ENCODE measurements around the gene NRG3.

The NRG3 gene

GRCh38 chr10:82464966-82465365, 590.0 kb downstream of the NRG3 start:
- Histone ChIP-seq H3K36me3 (ENCODE audit: control insufficient read depth, low read length) (no peaks in the 10 kb centered on the region), H3K4me1 (ENCODE audit: control insufficient read depth, low read length) (no peaks in the 10 kb centered on the region), H4K20me1 (ENCODE audit: control insufficient read depth, insufficient read depth, low read depth, low read length) (no peaks in the 10 kb centered on the region), H3K79me2 (ENCODE audit: control insufficient read depth, low read length) (no peaks in the 10 kb centered on the region), H3K27ac (ENCODE audit: low read depth, low read length) (no peak overlapping the region), H3K27me3 (ENCODE audit: control insufficient read depth, low read length) (no peaks in the 10 kb centered on the region), H3K4me3 (ENCODE audit: low read length) (no peak overlapping the region), H3F3A (ENCODE audit: control insufficient read depth, insufficient read depth) (no peaks in the 10 kb centered on the region), H3K9me3 (ENCODE audit: control insufficient read depth, insufficient read depth, low read length) (no peaks in the 10 kb centered on the region), H3K4me2 (ENCODE audit: low read length) (no peak overlapping the region), H3K9me2 (replicated peaks; ENCODE audit: control insufficient read depth, low read length) (no peaks in the 10 kb centered on the region)
- TF ChIP-seq EZH2phosphoT487 (IDR thresholded peaks at IDR 0.05; ENCODE audit: borderline replicate concordance, low read length), result no peak
- TF ChIP-seq, protein P1, sequence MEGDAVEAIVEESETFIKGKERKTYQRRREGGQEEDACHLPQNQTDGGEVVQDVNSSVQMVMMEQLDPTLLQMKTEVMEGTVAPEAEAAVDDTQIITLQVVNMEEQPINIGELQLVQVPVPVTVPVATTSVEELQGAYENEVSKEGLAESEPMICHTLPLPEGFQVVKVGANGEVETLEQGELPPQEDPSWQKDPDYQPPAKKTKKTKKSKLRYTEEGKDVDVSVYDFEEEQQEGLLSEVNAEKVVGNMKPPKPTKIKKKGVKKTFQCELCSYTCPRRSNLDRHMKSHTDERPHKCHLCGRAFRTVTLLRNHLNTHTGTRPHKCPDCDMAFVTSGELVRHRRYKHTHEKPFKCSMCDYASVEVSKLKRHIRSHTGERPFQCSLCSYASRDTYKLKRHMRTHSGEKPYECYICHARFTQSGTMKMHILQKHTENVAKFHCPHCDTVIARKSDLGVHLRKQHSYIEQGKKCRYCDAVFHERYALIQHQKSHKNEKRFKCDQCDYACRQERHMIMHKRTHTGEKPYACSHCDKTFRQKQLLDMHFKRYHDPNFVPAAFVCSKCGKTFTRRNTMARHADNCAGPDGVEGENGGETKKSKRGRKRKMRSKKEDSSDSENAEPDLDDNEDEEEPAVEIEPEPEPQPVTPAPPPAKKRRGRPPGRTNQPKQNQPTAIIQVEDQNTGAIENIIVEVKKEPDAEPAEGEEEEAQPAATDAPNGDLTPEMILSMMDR (IDR thresholded peaks at IDR 0.05; ENCODE audit: low read depth, low read length, poor library complexity, severe bottlenecking), result no peak

GRCh38 chr10:82468453-82468852, 593.5 kb downstream of the NRG3 start:
- no peak overlapping the region for H3K27ac ChIP-seq (ENCODE audit: low read depth, low read length)
- no peak overlapping the region for H3K4me3 ChIP-seq (ENCODE audit: low read length)
- no peak overlapping the region for H3K4me2 ChIP-seq (ENCODE audit: low read length)
- no peaks in the 10 kb centered on the region for H3K9me2 ChIP-seq (replicated peaks; ENCODE audit: control insufficient read depth, low read length)
- no peaks in the 10 kb centered on the region for H3K36me3 ChIP-seq (ENCODE audit: control insufficient read depth, low read length)
- no peaks in the 10 kb centered on the region for H4K20me1 ChIP-seq (ENCODE audit: control insufficient read depth, insufficient read depth, low read depth, low read length)
- H3K79me2 ChIP-seq (ENCODE audit: control insufficient read depth, low read length), result no peaks in the 10 kb centered on the region
- H3K4me1 ChIP-seq (ENCODE audit: control insufficient read depth, low read length), result no peaks in the 10 kb centered on the region
- TF ChIP-seq EZH2phosphoT487 (IDR thresholded peaks at IDR 0.05; ENCODE audit: borderline replicate concordance, low read length), result no peak
- TF ChIP-seq, protein P1 (IDR thresholded peaks at IDR 0.05; ENCODE audit: low read depth, low read length, poor library complexity, severe bottlenecking), result no peak
- no peaks in the 10 kb centered on the region for H3K27me3 ChIP-seq (ENCODE audit: control insufficient read depth, low read length)
- H3K9me3 ChIP-seq (ENCODE audit: control insufficient read depth, insufficient read depth, low read length), result no peaks in the 10 kb centered on the region
- no peaks in the 10 kb centered on the region for H3F3A ChIP-seq (ENCODE audit: control insufficient read depth, insufficient read depth)

DNA sequence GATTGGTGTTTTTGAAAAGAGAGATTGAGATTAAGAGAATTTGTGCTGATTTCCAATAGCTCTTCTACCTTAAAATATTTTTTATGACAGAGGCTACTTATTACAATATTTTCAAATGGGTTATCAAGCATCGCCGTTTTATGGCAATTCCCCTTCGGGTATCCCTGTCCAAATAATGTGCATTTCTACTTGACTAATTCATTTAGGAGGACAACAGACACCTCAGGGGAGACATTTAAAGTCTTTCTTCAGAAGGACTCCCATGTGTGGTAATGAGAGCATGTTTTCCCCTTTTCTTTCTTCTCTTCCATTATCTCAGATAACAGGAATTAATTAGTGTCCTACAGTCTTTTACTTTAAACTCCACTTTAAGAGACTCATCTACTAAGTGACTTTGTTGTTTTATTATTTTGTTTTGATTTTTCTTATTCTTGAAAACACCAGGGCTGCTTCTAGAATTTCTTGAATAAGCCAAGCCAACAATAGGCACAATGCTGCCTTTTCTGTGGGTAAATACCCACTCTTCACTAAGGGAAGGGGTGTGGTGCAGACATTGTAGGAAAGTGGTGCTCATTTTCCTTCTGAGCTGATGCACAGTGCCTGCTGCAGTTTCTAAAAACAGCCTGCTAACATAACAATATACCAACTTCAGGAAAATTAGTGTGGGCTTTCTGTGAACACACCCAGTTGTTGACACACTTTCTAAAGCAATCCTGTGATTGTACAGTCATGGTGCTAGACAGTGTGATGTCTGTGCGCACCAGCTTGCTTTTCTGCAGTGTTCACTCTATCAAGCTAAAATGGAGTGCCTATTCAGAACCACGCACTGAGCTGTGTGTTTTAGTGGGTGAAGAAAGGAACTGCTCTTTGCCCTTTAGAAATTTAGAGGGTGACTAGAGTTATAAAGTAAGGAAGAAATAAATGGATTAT, 597.7 kb downstream of the NRG3 start:
- Histone ChIP-seq H3K4me2 (ENCODE audit: low read length) (no peak overlapping the region), H3K27ac (ENCODE audit: low read depth, low read length) (no peak overlapping the region), H3K9me3 (ENCODE audit: control insufficient read depth, insufficient read depth, low read length) (no peaks in the 10 kb centered on the region), H3K36me3 (ENCODE audit: control insufficient read depth, low read length) (no peaks in the 10 kb centered on the region), H3K27me3 (ENCODE audit: control insufficient read depth, low read length) (no peaks in the 10 kb centered on the region), H3K4me3 (ENCODE audit: low read length) (no peak overlapping the region), H3K4me1 (ENCODE audit: control insufficient read depth, low read length) (no peaks in the 10 kb centered on the region), H3K9me2 (replicated peaks; ENCODE audit: control insufficient read depth, low read length) (no peaks in the 10 kb centered on the region), H3K79me2 (ENCODE audit: control insufficient read depth, low read length) (no peaks in the 10 kb centered on the region), H4K20me1 (ENCODE audit: control insufficient read depth, insufficient read depth, low read depth, low read length) (no peaks in the 10 kb centered on the region), H3F3A (ENCODE audit: control insufficient read depth, insufficient read depth) (no peaks in the 10 kb centered on the region)
- TF ChIP-seq, protein P1 (IDR thresholded peaks at IDR 0.05; ENCODE audit: low read depth, low read length, poor library complexity, severe bottlenecking), result no peak
- no peak for TF ChIP-seq EZH2phosphoT487 (IDR thresholded peaks at IDR 0.05; ENCODE audit: borderline replicate concordance, low read length)

Measured in DOHH2 (cell line).